Muscle of leg (tissue), 11 donors: ENCODE results near the gene MRTFA. TPM values are rescaled to one million over a fixed set of nuclear protein-coding genes. Genes with fewer than 3 reads are reported as not detected.
"Not testable (repeated sequence)": the region's sequence is repeated elsewhere in the genome, so short reads cannot be mapped to it uniquely, and the experiment has no call there.

ENCODE experiments used
- DNase-seq: peaks from one replicate; pipeline ENCODE4 v3.0.0; 2013
- H3K27ac ChIP-seq: one replicate; pipeline ENCODE4 v1.5.1; 2013; ENCODE audit warnings: mild to moderate bottlenecking, low read length, control low read depth
- H3K27me3 ChIP-seq: one replicate; pipeline ENCODE4 v1.6.1; 2013; ENCODE audit warnings: low read length; ENCODE audit not compliant: control insufficient read depth, insufficient read depth
- H3K36me3 ChIP-seq: one replicate; pipeline ENCODE4 v1.6.1; 2013; ENCODE audit warnings: low read length; ENCODE audit not compliant: control insufficient read depth, insufficient read depth
- H3K4me1 ChIP-seq: one replicate; pipeline ENCODE4 v1.6.1; 2013; ENCODE audit warnings: low read length; ENCODE audit not compliant: control insufficient read depth, insufficient read depth
- H3K4me3 ChIP-seq: one replicate; pipeline ENCODE4 v1.5.1; 2013; ENCODE audit warnings: low read length, control low read depth
- H3K9me3 ChIP-seq: replicated peaks from 2 replicates; pipeline ENCODE4 v1.6.1; 2013; ENCODE audit warnings: low read depth, low read length; ENCODE audit not compliant: control insufficient read depth
- WGBS: methylation state at CpG from one replicate; pipeline ENCODE4 v1.1.5; 2013; ENCODE audit warnings: missing lambda C conversion rate; ENCODE audit not compliant: insufficient coverage; 5-methylcytosine and 5-hydroxymethylcytosine counted together
- polyA plus RNA-seq, 8 donors: library from polyadenylated mRNA; unstranded; fragments of 120-200 nt; gene quantifications; one replicate each; pipeline versions ENCODE4 v1.2.1 to v1.2.3, GENCODE V29; 2013; ENCODE audit warnings: inconsistent platforms in 1 of 8, low replicate concordance in 1 of 8; ENCODE audit not compliant: insufficient read length in 8 of 8, insufficient read depth in 1 of 8
- total RNA-seq: library from RNA; stranded (reverse); fragments of 120-200 nt; gene quantifications from one replicate; pipeline ENCODE4 v1.2.4, GENCODE V29; 2013

MRTFA gene
- total and polyA plus RNA-seq, 9 donors = 19.0 to 35.7 (median 29.5) TPM

GRCh38 chr22:40567106-40567505 lies 69.4 kb downstream of the MRTFA start:
- no peaks in the 10 kb centered on the region for H3K27me3 ChIP-seq
- H3K36me3 ChIP-seq = no peaks in the 10 kb centered on the region
- no peak overlapping the region for H3K4me3 ChIP-seq
- WGBS = no CpG with 5 or more reads among the region's 3 CpGs
- H3K4me1 ChIP-seq = no peaks in the 10 kb centered on the region
- no peak overlapping the region for H3K27ac ChIP-seq
- DNase-seq = no peak
- H3K9me3 ChIP-seq = peaks cover 7% of the 10 kb centered on the region

- Histone ChIP-seq H3K27me3 (no peaks in the 10 kb centered on the region), H3K4me1 (peaks cover 3% of the 10 kb centered on the region), H3K27ac (no peak overlapping the region), H3K36me3 (no peaks in the 10 kb centered on the region), H3K4me3 (no peak overlapping the region), H3K9me3 (no peaks in the 10 kb centered on the region)
- DNase-seq = no peak
- 100% methylated on average over 1 of the region's 2 CpGs for WGBS
Measured at GRCh38 chr22:40560994-40561515, 75.5 kb downstream of the MRTFA start.

DNA sequence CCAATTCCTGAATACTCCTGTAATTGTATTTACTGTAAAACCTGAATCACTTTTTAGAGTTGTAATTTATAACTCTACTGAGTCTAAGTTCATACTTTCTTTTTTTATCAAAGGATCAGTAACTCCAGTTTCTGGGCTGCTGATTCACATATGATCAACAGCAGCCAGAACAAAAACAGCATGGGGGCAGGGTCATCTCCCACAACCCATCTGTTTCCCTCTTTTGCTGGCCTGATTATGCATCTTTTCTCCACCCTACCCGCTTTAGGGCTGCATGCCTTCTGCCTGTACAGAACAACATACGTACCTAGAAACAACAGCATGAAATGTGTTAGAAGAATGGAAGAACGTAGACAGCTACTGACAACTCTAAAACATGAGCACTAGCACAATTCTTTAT lies 76.0 kb downstream of the MRTFA start:
- Histone ChIP-seq H3K36me3 (no peaks in the 10 kb centered on the region), H3K27me3 (no peaks in the 10 kb centered on the region), H3K27ac (no peak overlapping the region), H3K9me3 (no peaks in the 10 kb centered on the region), H3K4me1 (peaks cover 3% of the 10 kb centered on the region), H3K4me3 (no peak overlapping the region)
- DNase-seq = no peak
- no CpG with 5 or more reads among the region's 3 CpGs for WGBS

GRCh38 chr22:40557972-40558371 lies 78.5 kb downstream of the MRTFA start:
- no peaks in the 10 kb centered on the region for H3K9me3 ChIP-seq
- DNase-seq = no peak
- H3K4me3 ChIP-seq = no peak overlapping the region
- H3K27ac ChIP-seq = no peak overlapping the region
- H3K4me1 ChIP-seq = peaks cover 3% of the 10 kb centered on the region
- WGBS = 71% methylated on average over 1 of the region's 2 CpGs
- no peaks in the 10 kb centered on the region for H3K36me3 ChIP-seq
- H3K27me3 ChIP-seq = no peaks in the 10 kb centered on the region

GRCh38 chr22:40556641-40557040 lies 79.9 kb downstream of the MRTFA start:
- H3K27ac ChIP-seq = no peak overlapping the region
- H3K4me3 ChIP-seq = no peak overlapping the region
- H3K27me3 ChIP-seq = no peaks in the 10 kb centered on the region
- no peaks in the 10 kb centered on the region for H3K9me3 ChIP-seq
- H3K36me3 ChIP-seq = peaks cover 3% of the 10 kb centered on the region
- peaks cover 3% of the 10 kb centered on the region for H3K4me1 ChIP-seq
- WGBS = no CpG with 5 or more reads among the region's 1 CpG
- DNase-seq = no peak

DNA sequence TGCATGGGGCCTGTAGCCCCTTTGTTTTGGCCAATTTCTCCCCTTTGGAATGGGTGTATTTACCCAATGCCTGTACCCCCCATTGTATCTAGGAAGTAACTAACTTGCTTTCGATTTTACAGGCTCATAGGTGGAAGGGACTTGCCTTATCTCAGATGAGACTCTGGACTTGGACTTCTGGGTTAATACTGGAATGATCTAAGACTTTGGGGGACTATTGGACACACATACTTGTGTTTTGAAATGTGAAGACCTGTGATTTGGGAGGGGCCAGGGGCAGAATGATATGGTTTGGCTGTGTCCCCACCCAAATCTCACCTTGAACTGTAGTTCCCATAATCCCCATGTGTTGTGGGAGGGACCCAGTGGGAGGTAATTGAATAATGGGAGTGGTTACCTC lies 82.5 kb downstream of the MRTFA start:
- not testable (repeated sequence) for H3K4me3 ChIP-seq, H3K9me3 ChIP-seq, H3K27ac ChIP-seq, DNase-seq, H3K36me3 ChIP-seq, H3K27me3 ChIP-seq, H3K4me1 ChIP-seq
- no CpG with 5 or more reads among the region's 1 CpG for WGBS

DNA sequence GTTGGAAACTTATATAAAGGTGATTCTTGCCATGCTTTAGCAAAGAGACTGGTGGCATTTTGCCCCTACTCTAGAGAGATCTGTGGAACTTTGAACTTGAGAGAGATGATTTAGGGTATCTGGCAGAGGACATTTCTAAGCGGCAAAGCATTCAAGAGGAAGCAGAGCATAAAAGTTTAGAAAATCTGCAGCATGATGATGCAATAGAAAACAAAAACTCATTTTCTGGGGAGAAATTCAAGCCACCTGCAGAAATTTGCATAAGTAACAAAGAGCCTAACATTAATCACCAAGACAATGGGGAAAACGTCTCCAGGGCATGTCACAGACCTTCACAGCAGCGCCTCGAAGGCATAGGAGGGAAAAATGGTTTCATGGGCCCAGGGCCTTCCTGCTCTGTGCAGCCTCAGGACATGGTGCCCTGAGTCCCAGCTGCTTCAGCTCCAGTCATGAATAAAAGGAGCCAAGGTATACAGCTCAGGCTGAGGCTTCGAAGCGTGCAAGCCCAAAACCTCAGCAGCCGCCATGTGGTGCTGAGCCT lies 83.4 kb downstream of the MRTFA start:
- Histone ChIP-seq H3K27me3 (no peaks in the 10 kb centered on the region), H3K27ac (no peak overlapping the region), H3K4me3 (no peak overlapping the region), H3K9me3 (no peaks in the 10 kb centered on the region), H3K36me3 (peaks cover 6% of the 10 kb centered on the region), H3K4me1 (peaks cover 3% of the 10 kb centered on the region)
- DNase-seq = no peak
- 85% methylated on average over 5 of the region's 7 CpGs for WGBS

DNA sequence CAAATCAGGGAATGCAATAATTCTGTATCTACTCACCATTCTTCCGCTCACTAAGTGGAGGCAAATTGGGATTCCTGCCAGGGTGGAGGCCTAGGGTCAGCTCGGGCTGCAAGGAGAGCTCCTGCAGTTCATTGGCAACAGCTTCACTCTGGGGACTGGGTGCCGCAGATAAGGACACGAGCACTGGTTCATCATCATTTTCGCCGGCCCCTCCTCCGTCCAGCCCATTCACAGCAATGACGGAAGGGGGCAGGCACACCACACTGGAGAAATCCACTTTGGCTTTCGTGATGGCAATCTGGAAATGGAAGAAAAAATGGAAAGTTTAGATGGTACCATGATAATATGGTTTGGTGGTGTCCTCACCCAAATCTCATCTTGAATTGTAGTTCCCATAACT lies 84.4 kb downstream of the MRTFA start:
- Histone ChIP-seq H3K27ac (no peak overlapping the region), H3K9me3 (no peaks in the 10 kb centered on the region), H3K4me3 (no peak overlapping the region), H3K27me3 (no peaks in the 10 kb centered on the region), H3K36me3 (peaks cover 6% of the 10 kb centered on the region), H3K4me1 (no peaks in the 10 kb centered on the region)
- 82% methylated on average over 5 of the region's 9 CpGs for WGBS
- DNase-seq = no peak

DNA sequence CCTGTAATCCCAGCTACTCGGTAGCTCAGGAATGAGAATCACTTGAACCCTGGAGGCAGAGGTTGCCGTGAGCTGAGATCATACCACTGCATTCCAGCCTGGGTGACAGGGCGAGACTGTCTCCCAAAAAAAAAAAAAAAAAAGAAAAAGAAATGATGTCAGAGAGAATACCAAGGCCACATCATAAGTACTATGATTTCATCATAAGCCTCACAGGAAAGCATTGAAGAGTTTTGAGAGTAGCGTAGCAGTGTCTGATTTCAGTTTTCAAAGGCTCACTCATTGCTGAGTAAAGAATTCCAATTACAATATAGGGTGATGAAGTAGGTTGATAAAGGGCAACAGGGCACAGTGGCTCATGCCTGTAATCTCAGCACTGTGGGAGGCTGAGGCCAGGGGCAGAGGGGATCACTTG lies 88.8 kb downstream of the MRTFA start:
- no peaks in the 10 kb centered on the region for H3K4me1 ChIP-seq
- H3K4me3 ChIP-seq = no peak overlapping the region
- no peaks in the 10 kb centered on the region for H3K27me3 ChIP-seq
- no peak overlapping the region for H3K27ac ChIP-seq
- H3K36me3 ChIP-seq = peaks cover 13% of the 10 kb centered on the region
- 90% methylated on average over 2 of the region's 4 CpGs for WGBS
- DNase-seq = no peak
- H3K9me3 ChIP-seq = no peaks in the 10 kb centered on the region

DNA sequence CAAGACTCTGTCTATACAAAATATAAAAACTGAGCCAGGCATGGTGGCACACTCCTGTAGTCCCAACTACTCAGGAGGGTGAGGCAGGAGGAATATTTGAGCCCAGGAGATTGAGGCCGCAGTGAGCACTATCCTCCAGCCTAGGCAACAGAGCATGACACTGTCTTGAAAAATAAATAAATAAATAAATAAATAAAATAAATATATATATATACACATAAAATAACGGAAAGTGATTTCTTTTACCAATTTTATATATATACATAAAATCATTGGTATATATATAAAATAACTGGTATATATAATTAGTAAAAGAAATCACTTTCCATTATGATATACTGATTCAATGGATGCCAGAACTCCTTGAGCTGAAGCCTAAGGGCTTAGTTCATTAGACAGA lies 91.8 kb downstream of the MRTFA start:
- no peaks in the 10 kb centered on the region for H3K4me1 ChIP-seq
- H3K4me3 ChIP-seq = no peak overlapping the region
- H3K27me3 ChIP-seq = no peaks in the 10 kb centered on the region
- H3K36me3 ChIP-seq = peaks cover 9% of the 10 kb centered on the region
- no peaks in the 10 kb centered on the region for H3K9me3 ChIP-seq
- no CpG with 5 or more reads among the region's 2 CpGs for WGBS
- DNase-seq = no peak
- H3K27ac ChIP-seq = no peak overlapping the region
